Neural progenitor cell (in vitro differentiated cells): ENCODE data around the gene PTPRK. TPM values are rescaled to one million over a fixed set of nuclear protein-coding genes. Genes with fewer than 3 reads are reported as not detected.

Experiments used
- DNase-seq: peaks from one replicate; pipeline ENCODE4 v3.0.0-alpha.2; 2016; ENCODE audit warnings: low spot score
- H2AFZ ChIP-seq: fragments of 200-600 bp; sonication (generic); replicated peaks from 2 replicates; pipeline ENCODE4 v1.6.1; 2016; ENCODE audit warnings: antibody characterized with exemption
- H3F3A ChIP-seq: fragments of 200-600 bp; sonication (generic); 2 replicates; pipeline ENCODE4 v1.6.1; 2016; ENCODE audit warnings: antibody characterized with exemption, low read depth
- H3K27ac ChIP-seq: fragments of 200-600 bp; sonication (generic); 2 replicates; pipeline ENCODE4 v1.5.1; 2016; ENCODE audit warnings: mild to moderate bottlenecking
- H3K27me3 ChIP-seq: fragments of 200-600 bp; sonication (generic); 2 replicates; pipeline ENCODE4 v1.6.1; 2016; ENCODE audit warnings: mild to moderate bottlenecking, moderate library complexity
- H3K36me3 ChIP-seq: fragments of 200-600 bp; sonication (generic); 2 replicates; pipeline ENCODE4 v1.5.1; 2016
- H3K4me1 ChIP-seq: fragments of 200-600 bp; sonication (generic); 2 replicates; pipeline ENCODE4 v1.6.1; 2016; ENCODE audit warnings: mixed run types
- H3K4me2 ChIP-seq: fragments of 200-600 bp; sonication (generic); 2 replicates; pipeline ENCODE4 v1.6.1; 2016
- H3K4me3 ChIP-seq: fragments of 200-600 bp; sonication (generic); 2 replicates; pipeline ENCODE4 v1.5.1; 2016
- H3K79me2 ChIP-seq: fragments of 200-600 bp; sonication (generic); 2 replicates; pipeline ENCODE4 v1.6.1; 2016; ENCODE audit warnings: low read depth
- H3K9ac ChIP-seq: fragments of 200-600 bp; sonication (generic); 2 replicates; pipeline ENCODE4 v1.6.1; 2016
- H3K9me3 ChIP-seq: fragments of 200-600 bp; sonication (generic); 2 replicates; pipeline ENCODE4 v1.5.1; 2016; ENCODE audit warnings: low read depth
- H4K20me1 ChIP-seq: fragments of 200-600 bp; sonication (generic); 2 replicates; pipeline ENCODE4 v1.6.1; 2016; ENCODE audit warnings: low read depth
- H3K27ac Mint-ChIP-seq: 3 replicates; pipeline ENCODE4 v1.8.0; 2021; ENCODE audit warnings: mixed read lengths
- H3K27me3 Mint-ChIP-seq: 2 replicates; pipeline ENCODE4 v1.8.0; 2022; ENCODE audit warnings: low read depth, mild to moderate bottlenecking, inconsistent platforms, moderate library complexity, mixed read lengths; ENCODE audit not compliant: insufficient read depth
- H3K36me3 Mint-ChIP-seq: 3 replicates; pipeline ENCODE4 v1.8.0; 2021; ENCODE audit warnings: mixed read lengths
- H3K4me1 Mint-ChIP-seq: 3 replicates; pipeline ENCODE4 v1.8.0; 2021; ENCODE audit warnings: mixed read lengths
- H3K4me3 Mint-ChIP-seq: 3 replicates; pipeline ENCODE4 v1.8.0; 2021; ENCODE audit warnings: mild to moderate bottlenecking, moderate library complexity, mixed read lengths
- H3K9me3 Mint-ChIP-seq: 3 replicates; pipeline ENCODE4 v1.8.0; 2020; ENCODE audit warnings: mixed read lengths
- CTCF ChIP-seq: fragments of 200-600 bp; sonication (generic); IDR thresholded peaks from 2 replicates; pipeline ENCODE4 v1.5.1; 2017; ENCODE audit warnings: antibody characterized with exemption, mild to moderate bottlenecking
- EZH2 ChIP-seq: fragments of 200-600 bp; sonication (generic); IDR thresholded peaks from 2 replicates; pipeline ENCODE4 v1.6.1; 2017; ENCODE audit warnings: antibody characterized with exemption, mild to moderate bottlenecking, moderate library complexity
- EZH2phosphoT487 ChIP-seq: fragments of 200-600 bp; sonication (generic); IDR thresholded peaks from 2 replicates; pipeline ENCODE4 v1.6.1; 2017; ENCODE audit warnings: antibody characterized with exemption
- total RNA-seq: library from RNA; depleted of rRNA; stranded (reverse); fragments of >200 nt; gene quantifications from 2 replicates; pipeline ENCODE4 v1.2.3, GENCODE V29; 2015; ENCODE audit warnings: low replicate concordance

Gene PTPRK
- total RNA-seq, 1 donor from 2014 or later: 35.0 TPM

- H3K4me3 Mint-ChIP-seq: no peak overlapping the region
- no peaks in the 10 kb centered on the region for H3F3A ChIP-seq
- H3K27ac Mint-ChIP-seq: no peak overlapping the region
Observed at GRCh38 chr6:128246472-128247260, 273.7 kb downstream of the PTPRK start.

GRCh38 chr6:128244751-128245405, 275.5 kb downstream of the PTPRK start:
- Mint-ChIP-seq H3K4me3 (no peak overlapping the region), H3K27ac (no peak overlapping the region), H3K27me3 (no peaks in the 10 kb centered on the region), H3K36me3 (no peaks in the 10 kb centered on the region), H3K9me3 (no peaks in the 10 kb centered on the region), H3K4me1 (peaks cover 16% of the 10 kb centered on the region)
- H3K4me2 ChIP-seq: no peak overlapping the region
- H3K79me2 ChIP-seq: no peaks in the 10 kb centered on the region
- no peaks in the 10 kb centered on the region for H3F3A ChIP-seq
- H3K9ac ChIP-seq: no peak overlapping the region
- H3K27me3 ChIP-seq: no peaks in the 10 kb centered on the region
- H3K4me1 ChIP-seq: peaks cover 11% of the 10 kb centered on the region
- TF ChIP-seq EZH2phosphoT487 (no peak), EZH2 (no peak), CTCF (no peak)
- no peak overlapping the region for H3K4me3 ChIP-seq
- no peak for DNase-seq
- no peak overlapping the region for H3K27ac ChIP-seq
- H3K9me3 ChIP-seq: no peaks in the 10 kb centered on the region
- H3K36me3 ChIP-seq: no peaks in the 10 kb centered on the region
- H2AFZ ChIP-seq: no peak overlapping the region
- no peaks in the 10 kb centered on the region for H4K20me1 ChIP-seq

More at GRCh38 chr6:128246472-128247260, 273.7 kb downstream of the PTPRK start:
- Histone ChIP-seq H3K27me3 (no peaks in the 10 kb centered on the region), H3K79me2 (no peaks in the 10 kb centered on the region), H3K27ac (peak overlapping the region; percentile 1), H3K4me2 (peak overlapping the region; percentile 0), H3K4me1 (peaks cover 11% of the 10 kb centered on the region), H4K20me1 (no peaks in the 10 kb centered on the region), H3K9me3 (no peaks in the 10 kb centered on the region), H3K4me3 (no peak overlapping the region), H2AFZ (no peak overlapping the region), H3K9ac (no peak overlapping the region), H3K36me3 (no peaks in the 10 kb centered on the region)
- peak; percentile 52 for DNase-seq
- Mint-ChIP-seq H3K9me3 (no peaks in the 10 kb centered on the region), H3K27me3 (no peaks in the 10 kb centered on the region), H3K4me1 (peaks cover 5% of the 10 kb centered on the region), H3K36me3 (peaks cover 2% of the 10 kb centered on the region)
- TF ChIP-seq EZH2phosphoT487 (no peak), EZH2 (no peak), CTCF (no peak)

- DNase-seq: no peak
- Histone ChIP-seq H3K4me1 (peaks cover 11% of the 10 kb centered on the region), H3K9ac (no peak overlapping the region), H3K27ac (no peak overlapping the region), H3K9me3 (no peaks in the 10 kb centered on the region), H3K27me3 (no peaks in the 10 kb centered on the region), H3F3A (no peaks in the 10 kb centered on the region), H4K20me1 (no peaks in the 10 kb centered on the region), H3K4me3 (no peak overlapping the region), H3K79me2 (no peaks in the 10 kb centered on the region), H2AFZ (no peak overlapping the region), H3K4me2 (no peak overlapping the region), H3K36me3 (no peaks in the 10 kb centered on the region)
- Mint-ChIP-seq H3K27me3 (no peaks in the 10 kb centered on the region), H3K36me3 (no peaks in the 10 kb centered on the region), H3K4me1 (peaks cover 33% of the 10 kb centered on the region), H3K9me3 (no peaks in the 10 kb centered on the region), H3K4me3 (no peak overlapping the region), H3K27ac (no peak overlapping the region)
- TF ChIP-seq EZH2 (no peak), CTCF (no peak), EZH2phosphoT487 (no peak)
Observed at GRCh38 chr6:128242765-128243403, 277.5 kb downstream of the PTPRK start.
